Neural progenitor cell (in vitro differentiated cells): ENCODE data around the gene GP9.

Experiments
- CTCF ChIP-seq: fragments of 200-600 bp; sonication (generic); IDR thresholded peaks from 2 replicates; pipeline ENCODE4 v1.5.1; 2017; ENCODE audit warnings: antibody characterized with exemption, mild to moderate bottlenecking
- EZH2 ChIP-seq: fragments of 200-600 bp; sonication (generic); IDR thresholded peaks from 2 replicates; pipeline ENCODE4 v1.6.1; 2017; ENCODE audit warnings: antibody characterized with exemption, mild to moderate bottlenecking, moderate library complexity

- TF ChIP-seq CTCF (no peak), EZH2 (no peak)
These were observed 3.4 kb downstream of the GP9 start for GRCh38 chr3:129063841-129064482.
